ENCODE data around the gene WFS1. TPM values are rescaled to one million over a fixed set of nuclear protein-coding genes. Genes with fewer than 3 reads are reported as not detected.

The WFS1 gene
- total RNA-seq, 4 donors from 2014 or later, result 62.3 to 159 (median 104) TPM

GRCh38 chr4:6257247-6258025 is 12.2 kb upstream of the WFS1 start:
- WGBS, result 41% methylated on average over 18 of the region's 18 CpGs
- Histone ChIP-seq H3K36me3 (no peaks in the 10 kb centered on the region), H3K27me3 (peaks cover 0 to 21% (median 0%) of the 10 kb centered on the region in 4 donors), H3K4me3 (no peak overlapping the region), H3K4me1 (no peaks in the 10 kb centered on the region), H3K27ac (replicated peaks in 1 of 4) (no peak overlapping the region), H3K9me3 (peaks cover 0 to 5% (median 0%) of the 10 kb centered on the region in 4 donors)
- intact Hi-C loops (cut with DNase I), result no loop called here
- DNase-seq (ENCODE audit: extremely low spot score), result no peak
- no peak for TF ChIP-seq POLR2AphosphoS5 (IDR thresholded peaks at IDR 0.05)
- no peak for TF ChIP-seq EP300 (IDR thresholded peaks at IDR 0.05)
- TF ChIP-seq POLR2A (IDR thresholded peaks at IDR 0.05; ENCODE audit: low read depth), result no peak
- no peak for TF ChIP-seq CTCF (IDR thresholded peaks at IDR 0.05)

GRCh38 chr4:6258026-6258360 is 11.7 kb upstream of the WFS1 start:
- Histone ChIP-seq H3K4me3 (no peak overlapping the region), H3K4me1 (no peaks in the 10 kb centered on the region), H3K36me3 (no peaks in the 10 kb centered on the region), H3K9me3 (peaks cover 0 to 5% (median 0%) of the 10 kb centered on the region in 4 donors), H3K27me3 (peaks cover 0 to 22% (median 0%) of the 10 kb centered on the region in 4 donors), H3K27ac (replicated peaks in 1 of 4) (no peak overlapping the region)
- 83% methylated on average over 5 of the region's 5 CpGs for WGBS
- intact Hi-C loops (cut with DNase I), result no loop called here
- DNase-seq (ENCODE audit: extremely low spot score), result no peak
- TF ChIP-seq POLR2A (IDR thresholded peaks at IDR 0.05; ENCODE audit: low read depth) (no peak), CTCF (IDR thresholded peaks at IDR 0.05) (no peak), EP300 (IDR thresholded peaks at IDR 0.05) (no peak), POLR2AphosphoS5 (IDR thresholded peaks at IDR 0.05) (no peak)

- TF ChIP-seq POLR2A (IDR thresholded peaks at IDR 0.05; ENCODE audit: low read depth) (no peak), CTCF (IDR thresholded peaks at IDR 0.05) (no peak), EP300 (IDR thresholded peaks at IDR 0.05) (no peak), POLR2AphosphoS5 (IDR thresholded peaks at IDR 0.05) (no peak)
- DNase-seq (ENCODE audit: extremely low spot score), result no peak
- Histone ChIP-seq H3K27ac (replicated peaks in 1 of 4) (no peak overlapping the region), H3K27me3 (peaks cover 0 to 22% (median 0%) of the 10 kb centered on the region in 4 donors), H3K36me3 (no peaks in the 10 kb centered on the region), H3K9me3 (peaks cover 0 to 5% (median 0%) of the 10 kb centered on the region in 4 donors), H3K4me3 (no peak overlapping the region), H3K4me1 (no peaks in the 10 kb centered on the region)
- WGBS, result 63% methylated on average over 4 of the region's 4 CpGs
- intact Hi-C loops (cut with DNase I), result no loop called here
Observed at GRCh38 chr4:6258741-6259140, 10.9 kb upstream of the WFS1 start.

GRCh38 chr4:6259886-6260285 is 9.8 kb upstream of the WFS1 start:
- Histone ChIP-seq H3K27ac (replicated peaks in 1 of 4) (no peak overlapping the region), H3K4me3 (no peak overlapping the region), H3K9me3 (peaks cover 0 to 5% (median 0%) of the 10 kb centered on the region in 4 donors), H3K36me3 (no peaks in the 10 kb centered on the region), H3K27me3 (peaks cover 0 to 22% (median 0%) of the 10 kb centered on the region in 4 donors), H3K4me1 (no peaks in the 10 kb centered on the region)
- intact Hi-C loops (cut with DNase I), result no loop called here
- no peak for TF ChIP-seq CTCF (IDR thresholded peaks at IDR 0.05)
- TF ChIP-seq EP300 (IDR thresholded peaks at IDR 0.05), result no peak
- no peak for TF ChIP-seq POLR2A (IDR thresholded peaks at IDR 0.05; ENCODE audit: low read depth)
- no peak for TF ChIP-seq POLR2AphosphoS5 (IDR thresholded peaks at IDR 0.05)
- 87% methylated on average over 8 of the region's 8 CpGs for WGBS
- no peak for DNase-seq (ENCODE audit: extremely low spot score)

All from esophagus muscularis mucosa (tissue), 4 donors.